HG02623 (cell line): ENCODE measurements around the gene HRK.

Experiments
- ATAC-seq: cut with Tn5 transposase; IDR thresholded peaks from one replicate; pipeline ENCODE4 v1.9.1; 2021; ENCODE audit warnings: moderate library complexity; ENCODE audit not compliant: unreplicated experiment

Gene HRK

GRCh38 chr12:116881325-116881876, at the start of gene HRK:
Gene HRK, minus strand, starts transcription at chr12:116881441. Its CDS starts 134 bp downstream, at chr12:116881307.
- ATAC-seq = no peak

GRCh38 chr12:116929885-116930284, 48.6 kb upstream of the HRK start:
- ATAC-seq = no peak

DNA sequence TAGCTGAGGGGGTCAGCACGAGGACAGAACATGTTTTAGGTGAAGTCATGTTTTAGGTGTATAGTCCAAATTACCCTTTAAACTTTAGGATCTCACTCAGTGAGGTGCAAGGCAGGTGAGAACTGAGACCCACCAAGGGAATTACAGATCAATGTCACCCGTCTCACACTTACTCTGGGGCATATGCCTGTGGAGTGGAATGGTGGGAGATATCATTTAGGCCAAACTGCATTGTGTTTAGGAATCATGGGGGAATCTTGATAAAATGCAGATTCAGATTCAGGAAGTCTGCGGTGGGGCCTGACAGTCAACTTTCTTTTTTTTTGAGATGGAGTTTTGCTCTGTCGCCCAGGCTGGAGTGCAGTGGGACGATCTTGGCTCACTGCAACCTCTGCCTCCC, 47.3 kb upstream of the HRK start:
- no peak for ATAC-seq

DNA sequence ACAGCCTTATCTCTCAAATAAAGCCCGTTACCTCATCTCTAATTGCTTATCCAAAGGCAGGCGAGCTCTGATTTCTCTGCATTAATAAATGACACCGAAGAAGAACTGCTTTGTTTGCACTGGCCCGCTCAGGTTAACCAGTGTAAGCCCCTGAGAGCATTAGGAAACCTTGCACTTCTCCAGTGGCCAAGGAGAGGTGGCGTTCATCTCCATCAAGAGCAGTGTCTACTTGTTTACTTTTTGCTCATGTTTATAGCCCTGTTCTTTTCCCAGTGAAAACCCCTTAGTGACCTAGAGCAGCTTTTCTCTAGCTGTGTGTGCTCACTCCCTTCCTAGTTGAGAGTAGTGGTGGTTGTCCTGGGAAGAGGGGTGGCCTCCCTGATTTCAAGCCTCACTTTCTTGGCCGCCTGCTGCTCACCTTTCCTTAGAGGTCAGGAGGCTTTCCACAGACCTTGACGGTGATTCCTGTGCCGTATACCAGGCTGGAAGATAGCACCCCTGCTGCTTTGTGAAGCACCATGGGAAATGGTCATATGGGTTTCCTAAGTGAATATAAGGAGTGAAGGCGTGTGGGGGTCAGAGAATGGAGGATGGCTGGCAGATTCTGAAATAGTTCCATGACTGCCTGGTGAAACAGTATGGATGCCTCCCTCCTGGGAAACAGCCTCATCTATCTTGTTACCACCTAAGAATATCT, 46.2 kb upstream of the HRK start:
- ATAC-seq = no peak

DNA sequence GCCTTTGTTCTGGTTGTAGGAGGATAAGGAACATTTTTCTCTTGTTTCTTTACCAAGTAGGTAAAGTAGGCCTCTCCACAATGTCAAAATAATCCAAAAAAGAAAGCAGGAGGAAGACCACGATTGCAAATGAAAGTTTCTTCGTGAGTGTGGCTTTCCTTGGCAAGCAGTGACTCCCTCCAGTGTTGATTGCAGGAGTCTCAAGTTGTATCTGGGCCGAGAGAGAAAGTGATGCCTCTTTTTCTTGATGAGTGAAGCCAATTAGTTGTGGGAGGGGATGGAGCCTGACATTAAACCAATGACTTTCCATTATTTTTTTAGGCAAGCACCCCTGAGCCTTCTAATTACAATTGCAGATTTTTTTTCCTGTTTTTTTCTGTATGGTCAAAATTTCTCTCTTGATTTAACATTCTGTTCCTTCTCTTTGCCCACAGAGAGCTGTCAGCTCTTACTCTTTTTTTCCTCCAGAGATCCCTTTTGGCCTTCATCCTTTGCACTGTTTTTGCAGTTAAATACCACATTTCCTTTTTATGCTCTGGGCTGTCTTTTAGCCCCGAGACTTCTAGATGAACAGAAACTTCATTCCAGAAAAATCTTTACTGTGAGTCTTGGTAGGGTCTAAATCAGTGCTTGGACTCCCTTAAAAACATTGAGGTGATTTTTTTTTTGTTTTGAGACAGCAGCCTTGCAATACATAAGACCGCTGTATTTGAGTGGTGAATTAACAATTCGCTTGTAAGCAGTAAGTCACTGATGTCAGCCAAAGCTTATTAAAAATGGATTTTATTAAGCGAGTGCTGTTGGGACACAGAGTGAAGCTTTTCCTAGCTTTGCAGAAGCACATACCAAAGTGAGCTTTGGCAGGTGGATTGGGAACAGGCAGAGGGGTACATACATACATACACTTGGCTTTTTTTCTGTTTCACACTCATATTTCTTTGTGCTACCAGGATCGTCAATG, 45.3 kb upstream of the HRK start:
- ATAC-seq = no peak

DNA sequence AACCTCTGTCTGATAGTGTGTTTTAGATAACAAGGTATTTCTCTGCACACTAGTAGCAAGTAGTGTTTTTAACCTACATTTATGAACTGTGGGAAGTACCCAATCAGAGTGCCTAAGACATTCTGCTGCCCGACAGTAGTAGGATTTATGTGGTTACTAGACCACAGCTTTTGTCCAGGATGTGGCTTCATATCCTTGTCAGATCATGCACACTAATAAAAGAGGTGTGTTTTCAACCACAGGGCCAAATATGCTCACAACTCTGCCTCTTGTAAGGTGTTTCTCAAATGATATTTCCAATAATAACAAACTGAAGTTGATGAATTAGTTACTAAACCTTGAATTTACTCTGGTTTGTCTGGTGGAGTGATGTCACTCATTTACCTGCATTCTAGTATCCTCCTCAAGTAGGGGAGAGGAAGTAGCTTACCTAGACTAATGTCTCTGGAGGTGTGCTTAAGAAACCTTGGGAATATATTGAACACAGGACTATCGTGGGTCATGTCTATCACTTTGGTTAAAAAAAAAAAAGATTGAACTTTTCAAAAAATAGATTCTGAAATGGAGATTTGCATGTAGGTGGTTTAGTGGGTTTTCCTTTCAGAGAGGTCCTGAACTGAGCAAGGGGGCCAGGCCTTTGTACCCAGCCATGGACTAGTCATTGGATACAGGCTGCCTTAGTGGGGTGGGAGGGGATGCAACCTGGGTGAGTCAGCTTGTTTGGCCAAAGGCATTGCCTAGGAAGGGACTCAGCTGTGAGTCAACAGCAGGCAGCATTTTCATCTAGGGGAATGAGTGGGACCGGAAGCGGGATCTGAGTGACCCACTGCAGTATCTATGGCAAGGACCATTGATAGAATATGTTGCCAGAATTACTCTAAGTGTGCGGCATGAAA, 43.6 kb upstream of the HRK start:
- peak; percentile 65 for ATAC-seq

DNA sequence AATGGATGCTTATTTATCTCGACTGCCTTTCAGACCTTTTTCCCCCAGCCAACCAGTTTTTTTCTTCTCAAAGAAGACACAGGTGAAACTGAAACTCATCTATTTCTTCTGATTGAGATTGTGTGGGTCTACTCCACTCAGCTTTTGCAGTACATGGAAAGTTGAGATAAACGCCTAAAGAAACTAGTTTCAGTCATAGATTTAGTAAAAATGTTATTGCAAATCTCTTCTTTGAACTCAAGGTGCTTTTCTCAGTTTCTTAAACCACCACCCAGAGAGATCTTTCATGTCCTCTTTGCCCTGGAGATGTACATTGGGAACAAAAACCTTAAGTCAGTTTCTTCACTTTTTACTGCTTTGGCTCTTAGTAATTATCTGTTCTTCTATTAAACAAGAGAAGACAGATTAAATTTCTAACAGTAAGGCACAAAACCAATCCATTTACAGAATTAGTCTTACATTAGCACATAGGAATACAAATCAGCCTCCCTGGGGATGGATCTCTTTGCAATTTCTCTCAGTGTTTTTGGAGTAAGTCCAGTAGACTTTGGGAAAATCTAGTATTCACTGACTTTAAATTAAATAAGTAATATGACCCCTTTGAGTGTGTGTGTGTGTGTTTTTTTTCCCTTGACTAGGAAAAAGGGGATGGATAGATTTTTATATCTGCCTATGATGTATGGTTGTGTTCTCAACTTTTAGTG, 41.1 kb upstream of the HRK start:
- ATAC-seq = peak; percentile 49

DNA sequence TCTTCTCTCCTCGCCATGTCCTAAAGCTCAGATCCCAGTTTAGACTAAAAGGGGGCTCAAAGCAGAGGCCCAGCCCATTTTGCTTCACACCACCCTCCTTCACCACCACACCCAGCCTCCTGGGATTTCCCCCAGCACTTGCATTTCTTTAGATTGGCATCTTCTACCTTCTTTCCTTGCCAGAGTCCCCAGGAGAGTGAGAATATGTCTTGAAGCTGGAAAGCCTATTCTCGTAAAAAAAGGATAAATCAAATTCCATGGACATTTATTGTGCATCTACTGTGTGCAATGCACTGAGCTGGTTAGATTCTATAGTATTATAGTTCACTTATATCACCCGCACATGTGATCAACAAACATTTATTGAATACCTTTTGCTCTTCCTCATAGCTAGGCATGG, 39.7 kb upstream of the HRK start:
- no peak for ATAC-seq

DNA sequence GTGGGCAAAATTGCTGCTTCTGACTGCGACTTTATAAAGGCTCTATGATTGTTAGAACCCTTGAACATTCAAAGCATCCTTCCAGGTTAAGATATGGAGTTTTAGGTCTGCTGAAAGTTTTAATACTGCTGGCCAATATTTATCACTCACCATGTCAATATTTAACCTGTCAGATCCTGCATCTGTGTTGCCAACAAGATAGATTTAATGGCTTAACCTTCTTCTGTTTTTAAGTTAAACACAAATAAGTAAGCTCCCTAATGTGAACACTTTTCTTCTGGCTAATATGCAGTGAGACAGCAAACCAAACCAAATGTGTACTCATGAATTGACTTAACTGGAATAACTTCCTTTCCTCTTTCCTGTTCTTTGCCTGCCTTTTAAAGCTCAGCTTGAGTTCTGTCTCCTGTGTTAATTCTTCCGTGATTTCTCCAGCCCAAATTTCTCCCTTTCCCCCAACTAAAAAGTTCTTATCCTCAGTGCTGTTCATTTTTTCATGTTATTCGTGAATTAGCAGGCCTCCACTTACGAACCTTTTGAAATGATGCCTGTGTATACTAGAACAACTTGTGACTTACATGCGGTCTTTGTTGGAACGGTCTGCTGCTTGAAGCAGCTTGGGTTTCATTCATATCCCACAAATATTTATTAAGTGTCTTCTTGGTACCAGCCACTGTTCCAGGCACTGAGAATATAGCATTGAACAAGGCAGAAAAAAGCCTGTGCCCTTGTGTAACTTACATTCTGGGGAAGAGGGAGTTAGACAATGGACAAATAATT, 38.7 kb upstream of the HRK start:
- ATAC-seq = no peak

DNA sequence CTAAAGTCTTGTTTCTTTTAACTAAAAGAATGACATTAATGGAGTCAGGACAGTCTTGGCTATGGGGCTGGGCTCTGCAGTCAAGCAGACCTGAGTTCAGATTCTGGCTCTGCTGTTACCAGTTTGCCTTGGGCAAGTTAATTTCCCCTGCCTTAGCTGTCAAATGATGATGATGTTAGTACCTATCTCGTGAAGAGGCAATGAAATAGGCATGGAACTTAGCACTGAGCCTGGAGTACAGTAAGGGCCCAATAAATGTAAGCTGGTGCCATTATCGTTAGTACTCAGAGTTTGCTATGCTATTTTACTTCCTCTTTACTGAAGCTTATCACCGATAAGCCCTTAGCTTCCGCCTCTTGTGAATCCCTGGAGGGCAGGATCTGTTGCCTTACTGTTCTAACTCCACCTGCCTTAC, 38.0 kb upstream of the HRK start:
- no peak for ATAC-seq

DNA sequence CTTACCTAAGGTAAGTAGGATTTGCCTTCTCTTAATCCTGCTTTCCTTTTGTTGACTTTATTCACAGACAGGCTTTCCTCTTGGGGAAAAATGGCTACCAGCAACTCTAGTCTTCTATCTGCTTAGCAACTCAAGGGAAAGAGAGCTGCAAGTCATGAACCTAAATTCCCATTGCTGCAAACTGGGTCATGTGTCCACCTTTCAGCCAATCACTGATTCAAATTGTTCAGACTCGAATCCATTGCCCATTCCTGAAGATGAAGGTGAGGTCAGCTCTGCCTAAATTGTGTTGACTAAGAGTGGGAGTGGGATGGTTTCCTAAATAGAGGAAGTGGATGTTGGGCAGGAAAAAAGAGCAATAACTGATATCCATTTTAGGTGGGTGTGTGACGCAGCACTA, 37.2 kb upstream of the HRK start:
- no peak for ATAC-seq

- no peak for ATAC-seq
Observed at GRCh38 chr12:116916714-116917114, 35.5 kb upstream of the HRK start.

GRCh38 chr12:116916122-116916521, 34.9 kb upstream of the HRK start:
- no peak for ATAC-seq

- ATAC-seq = no peak
Observed at GRCh38 chr12:116915326-116915725, 34.1 kb upstream of the HRK start.

DNA sequence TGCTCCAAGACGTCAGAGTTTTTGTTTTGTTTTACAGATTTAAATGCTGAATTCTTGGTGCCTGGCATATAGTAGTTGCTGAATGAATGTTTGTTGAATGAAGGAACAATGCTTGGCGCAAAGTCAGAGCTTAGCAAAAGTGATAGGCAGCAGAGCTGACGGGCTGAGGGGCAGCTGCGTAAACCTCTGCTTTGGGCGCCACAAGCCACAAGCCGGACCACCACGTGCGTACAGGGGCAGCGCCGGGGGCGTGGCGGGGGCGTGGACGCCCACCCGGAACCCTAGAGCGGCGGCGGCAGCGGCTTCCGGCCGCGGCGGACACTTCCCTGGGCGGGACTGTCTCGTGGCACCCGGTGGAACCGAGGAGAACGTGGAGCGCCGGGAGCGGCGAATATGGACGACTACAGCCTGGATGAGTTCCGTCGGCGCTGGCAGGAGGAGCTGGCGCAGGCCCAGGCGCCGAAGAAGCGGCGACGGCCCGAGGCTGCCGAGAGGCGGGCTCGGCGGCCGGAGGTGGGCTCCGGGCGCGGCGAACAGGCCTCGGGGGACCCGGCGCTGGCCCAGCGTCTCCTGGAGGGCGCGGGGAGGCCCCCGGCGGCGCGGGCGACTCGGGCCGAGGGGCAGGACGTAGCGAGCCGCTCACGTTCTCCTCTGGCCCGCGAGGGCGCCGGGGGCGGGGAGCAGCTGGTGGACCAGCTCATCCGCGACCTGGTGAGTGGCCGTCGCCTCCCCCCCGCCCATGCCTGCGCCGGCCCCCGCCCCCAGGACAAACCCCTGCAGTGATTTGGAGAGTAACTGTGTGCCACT, 29.6 kb upstream of the HRK start, which contains the start of gene FBXW8:
Gene FBXW8 (plus strand): TSS at position 306 of the 807 bp plus-strand sequence. CDS start 88 bp downstream, at position 394.
- ATAC-seq = peak; percentile 88

- ATAC-seq = no peak
Observed at GRCh38 chr12:116910280-116910644, 29.0 kb upstream of the HRK start.

DNA sequence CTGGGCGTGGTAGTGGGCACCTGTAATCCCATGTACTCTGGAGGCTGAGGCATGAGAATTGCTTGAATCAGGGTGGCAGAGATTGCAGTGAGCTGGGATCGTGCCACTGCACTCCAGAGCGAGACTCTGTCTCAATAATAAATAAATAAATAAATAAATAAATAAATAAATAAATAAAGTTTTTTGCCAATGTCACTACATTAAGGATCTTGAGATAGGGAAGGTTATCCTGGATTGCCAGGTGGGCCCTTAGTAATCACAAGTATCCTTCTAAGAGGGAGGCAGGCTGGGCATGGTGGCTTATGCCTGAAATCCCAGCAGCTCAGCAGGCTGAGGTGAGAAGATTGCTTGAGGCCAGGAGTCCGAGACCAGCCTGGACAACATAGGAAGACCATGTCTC, 25.0 kb upstream of the HRK start:
- no peak for ATAC-seq

DNA sequence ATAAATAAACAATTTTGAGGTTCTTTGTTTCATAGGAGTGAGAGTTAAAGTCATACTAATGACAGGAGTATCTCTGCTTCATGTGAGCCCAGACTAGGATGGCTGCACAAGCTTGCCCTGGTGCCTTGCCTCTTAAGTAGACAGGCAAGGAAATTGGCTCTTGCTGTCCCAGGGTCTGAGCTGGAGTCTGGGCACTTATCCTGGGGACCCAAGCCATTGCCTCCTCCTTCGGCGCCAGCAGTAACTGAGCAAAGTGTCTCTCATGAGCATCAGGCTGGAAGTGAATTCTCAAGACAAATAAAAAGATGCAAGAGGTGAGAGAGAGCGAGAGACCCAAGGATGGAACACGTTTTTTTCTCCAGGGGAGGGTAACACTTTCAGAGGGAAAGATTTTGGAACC, 22.6 kb upstream of the HRK start:
- ATAC-seq = no peak

DNA sequence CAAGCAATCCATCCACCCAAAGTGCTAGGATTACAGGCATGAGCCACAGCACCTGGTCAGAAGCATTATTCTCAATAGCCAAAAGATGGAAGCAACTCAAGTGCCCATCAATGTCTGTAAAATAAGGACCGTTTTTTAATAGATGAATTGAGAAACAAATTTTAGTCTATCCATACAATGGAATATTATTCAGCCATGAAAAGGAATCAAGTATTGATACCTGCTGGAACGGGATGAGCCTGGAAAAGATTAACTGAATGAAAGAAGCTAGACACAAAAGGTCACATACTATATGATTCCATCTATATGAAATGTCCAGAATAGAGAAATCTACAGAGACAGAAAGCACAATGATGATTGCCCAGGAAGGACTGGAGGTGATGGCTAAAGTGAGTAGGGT, 20.4 kb upstream of the HRK start:
- ATAC-seq = no peak
